Measurements from ENCODE around the gene TSPOAP1. TPM values are rescaled to one million over a fixed set of nuclear protein-coding genes. Genes with fewer than 3 reads are reported as not detected.

TSPOAP1 gene
- total RNA-seq, 3 donors from 2014 or later = 5.3 to 27.7 (median 8.3) TPM

DNA sequence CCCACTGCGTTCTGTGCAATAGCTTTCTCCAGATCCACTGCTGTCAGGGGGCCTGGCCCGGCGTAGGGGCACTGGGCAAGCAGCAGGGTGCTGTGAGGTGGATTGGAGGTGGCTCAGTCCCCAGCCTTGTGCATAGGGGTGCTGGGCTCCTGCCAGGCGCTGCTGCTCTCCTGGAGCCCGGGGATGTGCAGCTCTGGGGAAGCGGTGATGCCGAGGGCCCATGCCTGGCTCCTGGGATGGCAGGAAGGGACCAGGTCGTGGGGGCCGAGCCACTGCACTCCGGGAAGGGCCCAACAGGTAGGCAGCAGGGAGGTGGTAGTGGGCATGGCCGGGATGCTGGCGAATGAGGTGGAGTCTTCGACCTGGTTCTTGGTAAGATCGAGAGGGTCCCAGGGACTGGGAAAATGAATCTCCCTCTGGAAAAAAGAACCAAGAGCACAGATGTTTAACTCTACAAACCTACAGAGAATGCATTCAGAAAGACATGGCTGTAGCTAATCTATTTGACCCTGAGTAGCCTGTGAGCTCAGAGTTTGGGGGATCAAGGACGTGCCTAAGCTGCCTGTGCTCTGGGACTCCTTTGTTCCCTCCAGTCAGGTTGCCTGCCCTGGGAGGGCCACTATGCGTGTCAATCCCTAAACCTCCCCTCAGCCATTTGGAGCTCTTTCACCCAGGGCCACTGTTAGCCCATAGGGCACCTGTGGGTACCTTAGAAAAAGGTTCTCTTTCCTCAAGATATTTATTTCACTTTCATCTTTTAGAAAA, 30.0 kb upstream of the TSPOAP1 start:
- H3K4me3 ChIP-seq = no peak overlapping the region
- H3K9me3 ChIP-seq = no peaks in the 10 kb centered on the region
- DNase-seq = no peak
- intact Hi-C loops (cut with DNase I, micrococcal nuclease) = loop anchor here in 1 of 2 donors (10.0 kb wide), 1 partner anchor 56 kb away; the partner anchor contains the start of gene RNF43
- H3K36me3 ChIP-seq (ENCODE audit: low read depth) = no peaks in the 10 kb centered on the region
- H3K4me1 ChIP-seq (ENCODE audit: low read depth) = peaks cover 6% of the 10 kb centered on the region
- TF ChIP-seq, protein P1, sequence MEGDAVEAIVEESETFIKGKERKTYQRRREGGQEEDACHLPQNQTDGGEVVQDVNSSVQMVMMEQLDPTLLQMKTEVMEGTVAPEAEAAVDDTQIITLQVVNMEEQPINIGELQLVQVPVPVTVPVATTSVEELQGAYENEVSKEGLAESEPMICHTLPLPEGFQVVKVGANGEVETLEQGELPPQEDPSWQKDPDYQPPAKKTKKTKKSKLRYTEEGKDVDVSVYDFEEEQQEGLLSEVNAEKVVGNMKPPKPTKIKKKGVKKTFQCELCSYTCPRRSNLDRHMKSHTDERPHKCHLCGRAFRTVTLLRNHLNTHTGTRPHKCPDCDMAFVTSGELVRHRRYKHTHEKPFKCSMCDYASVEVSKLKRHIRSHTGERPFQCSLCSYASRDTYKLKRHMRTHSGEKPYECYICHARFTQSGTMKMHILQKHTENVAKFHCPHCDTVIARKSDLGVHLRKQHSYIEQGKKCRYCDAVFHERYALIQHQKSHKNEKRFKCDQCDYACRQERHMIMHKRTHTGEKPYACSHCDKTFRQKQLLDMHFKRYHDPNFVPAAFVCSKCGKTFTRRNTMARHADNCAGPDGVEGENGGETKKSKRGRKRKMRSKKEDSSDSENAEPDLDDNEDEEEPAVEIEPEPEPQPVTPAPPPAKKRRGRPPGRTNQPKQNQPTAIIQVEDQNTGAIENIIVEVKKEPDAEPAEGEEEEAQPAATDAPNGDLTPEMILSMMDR (IDR thresholded peaks at IDR 0.05) = no peak
- ATAC-seq = no peak

DNA sequence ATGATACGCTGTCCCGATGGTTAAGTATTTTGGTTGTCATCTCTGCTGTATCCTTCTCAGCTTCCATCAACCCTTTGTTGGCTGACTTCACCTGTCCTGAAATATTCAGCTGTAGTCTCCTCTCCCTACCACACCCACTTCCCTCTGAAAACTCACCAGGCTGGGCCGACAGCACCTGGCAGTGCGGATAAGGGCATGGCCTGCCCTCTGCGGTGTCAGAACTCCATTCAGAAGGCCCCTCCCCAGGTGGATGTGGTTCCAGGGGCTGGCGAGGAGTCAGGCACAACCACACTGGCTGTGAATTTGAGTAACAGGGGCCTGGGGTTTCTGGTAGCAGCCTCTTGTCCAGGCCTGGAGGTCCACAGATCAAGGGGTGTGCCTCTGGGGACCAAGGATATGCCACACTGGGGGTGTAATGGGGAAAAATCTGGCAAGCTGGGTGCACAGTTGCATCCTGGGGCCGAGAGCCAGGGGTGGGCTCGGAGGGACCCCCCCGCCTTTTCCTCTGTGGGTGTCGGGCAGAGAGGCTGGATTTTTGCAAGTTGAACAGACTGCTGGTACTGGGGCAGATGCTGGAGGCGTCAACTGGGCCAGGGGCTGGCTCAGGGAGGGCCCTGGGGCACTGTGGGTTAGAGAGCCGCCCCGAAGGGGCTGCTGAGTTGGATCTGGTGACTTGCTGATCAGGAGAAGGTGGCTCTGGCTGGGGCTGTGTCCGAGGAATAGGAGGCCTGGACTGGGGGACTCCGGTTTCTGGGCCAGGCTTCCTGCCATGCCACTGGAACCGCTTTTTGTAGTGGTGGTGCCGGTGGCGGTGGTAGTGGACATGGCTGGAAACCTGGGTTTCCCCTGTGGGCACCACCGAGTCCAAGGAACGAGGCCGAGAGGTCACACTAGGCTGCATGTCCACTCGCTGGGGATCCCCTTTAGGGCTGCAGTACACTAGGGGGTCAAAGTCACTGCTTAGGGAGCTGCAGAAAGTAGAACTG, 29.0 kb upstream of the TSPOAP1 start:
- Histone ChIP-seq H3K4me3 (no peak overlapping the region), H3K36me3 (ENCODE audit: low read depth) (no peaks in the 10 kb centered on the region), H3K9me3 (no peaks in the 10 kb centered on the region), H3K4me1 (ENCODE audit: low read depth) (peaks cover 13% of the 10 kb centered on the region)
- ATAC-seq = no peak
- intact Hi-C loops (cut with DNase I, micrococcal nuclease) = loop anchor here in 1 of 2 donors (10.0 kb wide), 1 partner anchor 57 kb away; the partner anchor contains the start of gene RNF43
- DNase-seq = no peak
- TF ChIP-seq, protein P1 (IDR thresholded peaks at IDR 0.05) = no peak

DNA sequence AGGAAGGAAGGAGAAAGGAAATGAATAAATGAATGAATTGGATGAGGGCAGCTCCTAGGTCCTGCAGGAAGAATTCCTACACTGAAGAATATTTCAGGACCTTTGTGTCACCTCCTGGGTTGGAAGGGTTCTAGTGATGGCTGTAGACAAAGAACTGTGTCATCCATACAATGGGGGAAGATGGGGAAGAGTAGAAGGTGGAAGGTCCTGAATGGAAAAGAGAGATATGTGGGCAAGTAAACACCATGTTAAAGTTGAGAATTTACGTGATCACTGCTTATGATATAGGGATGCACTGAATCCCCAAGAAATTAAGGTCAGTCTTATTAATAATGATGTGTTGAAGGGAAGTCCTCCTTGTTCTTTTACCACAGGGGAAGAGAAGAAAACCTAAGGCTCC, 27.6 kb upstream of the TSPOAP1 start:
- no peak for DNase-seq
- TF ChIP-seq, protein P1 (IDR thresholded peaks at IDR 0.05) = no peak
- Histone ChIP-seq H3K9me3 (no peaks in the 10 kb centered on the region), H3K4me3 (no peak overlapping the region), H3K36me3 (ENCODE audit: low read depth) (no peaks in the 10 kb centered on the region), H3K4me1 (ENCODE audit: low read depth) (peaks cover 13% of the 10 kb centered on the region)
- intact Hi-C loops (cut with DNase I, micrococcal nuclease) = loop anchor here in 1 of 2 donors (10.0 kb wide), 1 partner anchor 59 kb away; the partner anchor contains the start of gene RNF43
- no peak for ATAC-seq

DNA sequence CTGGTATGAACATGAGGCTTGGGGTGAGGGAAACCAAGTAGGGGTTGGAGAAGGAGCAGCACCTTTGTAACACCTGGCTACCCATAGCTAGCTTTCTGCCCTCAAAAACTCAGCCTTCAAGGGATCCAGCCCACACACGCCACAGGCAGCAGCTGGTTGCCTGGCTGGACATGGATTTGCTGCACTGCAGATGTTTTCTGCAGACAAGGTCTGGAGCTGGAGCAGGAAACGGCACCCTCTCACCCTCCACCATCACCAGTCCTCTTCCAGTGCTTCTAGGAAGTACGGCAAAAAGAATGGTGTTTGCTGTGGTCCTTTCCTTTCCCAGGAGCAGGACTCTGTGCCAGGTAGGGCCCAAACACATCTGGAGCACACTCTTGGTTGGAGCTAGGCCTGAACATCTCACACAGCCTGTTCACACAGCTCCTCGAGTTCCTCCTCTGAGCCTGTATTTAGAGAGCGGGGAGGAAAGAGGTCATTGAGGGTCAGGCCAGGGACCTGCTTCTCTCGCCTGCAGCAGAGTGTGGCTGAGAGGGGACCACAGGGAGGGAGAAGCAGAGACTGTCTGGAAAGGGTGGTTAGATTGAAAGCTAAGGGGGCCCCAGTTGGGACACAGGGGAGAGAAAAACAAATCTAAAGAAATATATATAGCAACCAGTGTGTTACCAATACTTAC, 26.1 kb upstream of the TSPOAP1 start:
- H3K9me3 ChIP-seq = no peaks in the 10 kb centered on the region
- TF ChIP-seq, protein P1 (IDR thresholded peaks at IDR 0.05) = no peak
- DNase-seq (no peak), ATAC-seq (no peak)
- no peak overlapping the region for H3K4me3 ChIP-seq
- H3K36me3 ChIP-seq (ENCODE audit: low read depth) = no peaks in the 10 kb centered on the region
- intact Hi-C loops (cut with DNase I, micrococcal nuclease) = loop anchor here in 1 of 2 donors (10.0 kb wide), 1 partner anchor 60 kb away; the partner anchor contains the start of gene RNF43
- peaks cover 13% of the 10 kb centered on the region for H3K4me1 ChIP-seq (ENCODE audit: low read depth)

DNA sequence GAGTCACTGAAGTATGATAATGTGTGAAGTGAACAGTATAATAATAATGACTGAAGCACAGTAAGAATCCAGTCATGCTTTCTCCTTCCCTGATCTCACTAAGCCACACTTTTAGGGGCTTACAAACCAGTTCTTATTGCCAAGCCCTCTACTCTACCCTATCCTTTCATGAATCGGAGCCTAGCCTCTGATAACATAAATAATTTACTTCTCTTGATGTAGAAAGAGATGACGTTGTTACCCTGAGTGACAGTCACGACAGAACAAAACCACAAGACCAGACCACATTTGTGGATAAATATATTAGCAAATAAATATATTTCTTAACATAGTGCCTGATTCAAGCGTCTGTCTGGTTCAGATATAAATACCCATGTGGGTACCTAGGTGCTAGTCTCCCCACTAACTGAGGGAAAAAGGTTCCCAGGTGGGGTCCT, 24.8 kb upstream of the TSPOAP1 start:
- Histone ChIP-seq H3K36me3 (ENCODE audit: low read depth) (no peaks in the 10 kb centered on the region), H3K9me3 (no peaks in the 10 kb centered on the region), H3K4me3 (no peak overlapping the region), H3K4me1 (ENCODE audit: low read depth) (peaks cover 13% of the 10 kb centered on the region)
- DNase-seq = no peak
- TF ChIP-seq, protein P1 (IDR thresholded peaks at IDR 0.05) = no peak
- intact Hi-C loops (cut with DNase I, micrococcal nuclease) = loop anchor here in 1 of 2 donors (10.0 kb wide), 1 partner anchor 61 kb away; the partner anchor contains the start of gene RNF43
- ATAC-seq = no peak

Data from mucosa of descending colon (tissue), 3 donors.